Neural cell (in vitro differentiated cells): ENCODE results near the gene DOK4. TPM values are rescaled to one million over a fixed set of nuclear protein-coding genes. Genes with fewer than 3 reads are reported as not detected.

Experiments
- H2AFZ ChIP-seq: fragments of 200-600, 300-800 bp; sonication (generic), shearing (Covaris generic); 2 replicates; pipeline ENCODE4 v1.6.0; 2014; ENCODE audit warnings: low read depth, mild to moderate bottlenecking, antibody characterized with exemption, low read length, moderate library complexity
- H3F3A ChIP-seq: fragments of 200-600 bp; shearing (Covaris generic); 2 replicates; pipeline ENCODE4 v1.6.1; 2016; ENCODE audit warnings: mild to moderate bottlenecking, moderate library complexity, mixed read lengths, antibody characterized with exemption, low read length; ENCODE audit not compliant: insufficient read depth, poor library complexity, severe bottlenecking
- H3K27ac ChIP-seq: fragments of 200-600, 300-800 bp; sonication (generic), shearing (Covaris generic); 2 replicates; pipeline ENCODE4 v1.5.1; 2014; ENCODE audit warnings: mild to moderate bottlenecking, low read length, moderate library complexity
- H3K27me3 ChIP-seq: fragments of 300-800, 200-600 bp; sonication (generic), shearing (Covaris generic); 2 replicates; pipeline ENCODE4 v1.6.0; 2014; ENCODE audit warnings: mild to moderate bottlenecking, low read depth, low read length, moderate library complexity; ENCODE audit not compliant: insufficient read depth
- H3K36me3 ChIP-seq: fragments of 300-800, 200-600 bp; sonication (generic), shearing (Covaris generic); 2 replicates; pipeline ENCODE4 v1.5.1; 2014; ENCODE audit warnings: mild to moderate bottlenecking, antibody characterized with exemption, low read length, moderate library complexity; ENCODE audit not compliant: insufficient read depth
- H3K4me2 ChIP-seq: fragments of 300-800, 200-600 bp; sonication (generic), shearing (Covaris generic); 2 replicates; pipeline ENCODE4 v1.6.0; 2014; ENCODE audit warnings: mild to moderate bottlenecking, low read length
- H3K4me3 ChIP-seq: fragments of 300-800, 200-600 bp; sonication (generic), shearing (Covaris generic); 2 replicates; pipeline ENCODE4 v1.5.1; 2014; ENCODE audit warnings: mild to moderate bottlenecking, low read length, moderate library complexity
- H3K79me2 ChIP-seq: fragments of 200-600 bp; shearing (Covaris generic); replicated peaks from 2 replicates; pipeline ENCODE4 v1.6.0; 2014; ENCODE audit warnings: mild to moderate bottlenecking, low read length, moderate library complexity; ENCODE audit not compliant: insufficient read depth
- H3K9ac ChIP-seq: fragments of 300-800, 200-600 bp; sonication (generic), shearing (Covaris generic); 2 replicates; pipeline ENCODE4 v1.6.1; 2016; ENCODE audit warnings: mild to moderate bottlenecking, low read length, mixed read lengths
- H3K9me2 ChIP-seq: fragments of 200-600 bp; shearing (Covaris generic); 2 replicates; pipeline ENCODE4 v1.6.1; 2016; ENCODE audit warnings: mild to moderate bottlenecking, low read length, mixed read lengths; ENCODE audit not compliant: insufficient read depth
- H3K9me3 ChIP-seq: fragments of 200-600, 300-800 bp; sonication (generic), shearing (Covaris generic); 2 replicates; pipeline ENCODE4 v1.6.1; 2016; ENCODE audit warnings: mild to moderate bottlenecking, mixed run types, low read length, moderate library complexity, mixed read lengths
- H4K20me1 ChIP-seq: fragments of 200-600 bp; shearing (Covaris generic); 2 replicates; pipeline ENCODE4 v1.6.1; 2016; ENCODE audit warnings: mild to moderate bottlenecking, mixed run types; ENCODE audit not compliant: insufficient read depth
- CTCF ChIP-seq: fragments of 450-650 bp; IDR thresholded peaks from 2 replicates; pipeline ENCODE4 v1.5.1; 2014; ENCODE audit warnings: antibody characterized with exemption, mild to moderate bottlenecking, moderate library complexity; ENCODE audit not compliant: poor library complexity, severe bottlenecking
- EP300 ChIP-seq: fragments of 450-650 bp; conservative IDR thresholded peaks from 2 replicates; pipeline ENCODE4 v1.6.1; 2014; ENCODE audit warnings: antibody characterized with exemption, mild to moderate bottlenecking, moderate library complexity; ENCODE audit not compliant: poor library complexity, severe bottlenecking
- EZH2 ChIP-seq: fragments of 200-600, 300-800 bp; shearing (Covaris generic), sonication (generic); IDR thresholded peaks from 2 replicates; pipeline ENCODE4 v1.6.1; 2014; ENCODE audit warnings: antibody characterized with exemption, low read length, borderline replicate concordance, mild to moderate bottlenecking; ENCODE audit not compliant: insufficient read depth, poor library complexity, severe bottlenecking
- MXI1 ChIP-seq: fragments of 450-650 bp; conservative IDR thresholded peaks from 2 replicates; pipeline ENCODE4 v1.6.1; 2014; ENCODE audit warnings: antibody characterized with exemption, mild to moderate bottlenecking; ENCODE audit not compliant: poor library complexity, severe bottlenecking
- POLR2AphosphoS5 ChIP-seq: IDR thresholded peaks from 2 replicates; pipeline ENCODE4 v1.6.1; 2012
- RAD21 ChIP-seq: fragments of 450-650 bp; conservative IDR thresholded peaks from 2 replicates; pipeline ENCODE4 v1.6.1; 2014; ENCODE audit warnings: antibody characterized with exemption, mild to moderate bottlenecking, moderate library complexity
- SMC3 ChIP-seq: fragments of 450-650 bp; conservative IDR thresholded peaks from 2 replicates; pipeline ENCODE4 v1.6.1; 2014; ENCODE audit warnings: antibody characterized with exemption, mild to moderate bottlenecking, moderate library complexity; ENCODE audit not compliant: poor library complexity
- TAF1 ChIP-seq: IDR thresholded peaks from 2 replicates; pipeline ENCODE4 v1.6.1; 2012; ENCODE audit warnings: low read depth
- polyA plus RNA-seq: library from polyadenylated mRNA; depleted of rRNA; stranded (reverse); fragments of >200 nt; gene quantifications from 2 replicates; pipeline ENCODE4 v1.2.3, GENCODE V29; 2014
- TF ChIP-seq, protein P1 (sequence below): IDR thresholded peaks from 2 replicates; pipeline ENCODE4 v1.6.1; 2012; ENCODE audit warnings: borderline replicate concordance

DOK4 gene
- polyA plus RNA-seq, 1 donor from 2014 or later: 214 TPM

- Histone ChIP-seq H4K20me1 (no peaks in the 10 kb centered on the region), H3K9me2 (no peaks in the 10 kb centered on the region), H3F3A (no peaks in the 10 kb centered on the region), H3K27me3 (no peaks in the 10 kb centered on the region), H3K79me2 (no peaks in the 10 kb centered on the region), H3K4me2 (no peak overlapping the region), H2AFZ (no peak overlapping the region), H3K9me3 (no peaks in the 10 kb centered on the region), H3K36me3 (no peaks in the 10 kb centered on the region), H3K27ac (no peak overlapping the region), H3K4me3 (no peak overlapping the region), H3K9ac (no peak overlapping the region)
- TF ChIP-seq, protein P1, sequence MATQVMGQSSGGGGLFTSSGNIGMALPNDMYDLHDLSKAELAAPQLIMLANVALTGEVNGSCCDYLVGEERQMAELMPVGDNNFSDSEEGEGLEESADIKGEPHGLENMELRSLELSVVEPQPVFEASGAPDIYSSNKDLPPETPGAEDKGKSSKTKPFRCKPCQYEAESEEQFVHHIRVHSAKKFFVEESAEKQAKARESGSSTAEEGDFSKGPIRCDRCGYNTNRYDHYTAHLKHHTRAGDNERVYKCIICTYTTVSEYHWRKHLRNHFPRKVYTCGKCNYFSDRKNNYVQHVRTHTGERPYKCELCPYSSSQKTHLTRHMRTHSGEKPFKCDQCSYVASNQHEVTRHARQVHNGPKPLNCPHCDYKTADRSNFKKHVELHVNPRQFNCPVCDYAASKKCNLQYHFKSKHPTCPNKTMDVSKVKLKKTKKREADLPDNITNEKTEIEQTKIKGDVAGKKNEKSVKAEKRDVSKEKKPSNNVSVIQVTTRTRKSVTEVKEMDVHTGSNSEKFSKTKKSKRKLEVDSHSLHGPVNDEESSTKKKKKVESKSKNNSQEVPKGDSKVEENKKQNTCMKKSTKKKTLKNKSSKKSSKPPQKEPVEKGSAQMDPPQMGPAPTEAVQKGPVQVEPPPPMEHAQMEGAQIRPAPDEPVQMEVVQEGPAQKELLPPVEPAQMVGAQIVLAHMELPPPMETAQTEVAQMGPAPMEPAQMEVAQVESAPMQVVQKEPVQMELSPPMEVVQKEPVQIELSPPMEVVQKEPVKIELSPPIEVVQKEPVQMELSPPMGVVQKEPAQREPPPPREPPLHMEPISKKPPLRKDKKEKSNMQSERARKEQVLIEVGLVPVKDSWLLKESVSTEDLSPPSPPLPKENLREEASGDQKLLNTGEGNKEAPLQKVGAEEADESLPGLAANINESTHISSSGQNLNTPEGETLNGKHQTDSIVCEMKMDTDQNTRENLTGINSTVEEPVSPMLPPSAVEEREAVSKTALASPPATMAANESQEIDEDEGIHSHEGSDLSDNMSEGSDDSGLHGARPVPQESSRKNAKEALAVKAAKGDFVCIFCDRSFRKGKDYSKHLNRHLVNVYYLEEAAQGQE: no peak
- TF ChIP-seq EZH2 (no peak), POLR2AphosphoS5 (no peak), EP300 (no peak), RAD21 (no peak), CTCF (no peak), MXI1 (no peak), TAF1 (no peak), SMC3 (no peak)
Measured at GRCh38 chr16:57518922-57519321, 32.6 kb upstream of the DOK4 start.

DNA sequence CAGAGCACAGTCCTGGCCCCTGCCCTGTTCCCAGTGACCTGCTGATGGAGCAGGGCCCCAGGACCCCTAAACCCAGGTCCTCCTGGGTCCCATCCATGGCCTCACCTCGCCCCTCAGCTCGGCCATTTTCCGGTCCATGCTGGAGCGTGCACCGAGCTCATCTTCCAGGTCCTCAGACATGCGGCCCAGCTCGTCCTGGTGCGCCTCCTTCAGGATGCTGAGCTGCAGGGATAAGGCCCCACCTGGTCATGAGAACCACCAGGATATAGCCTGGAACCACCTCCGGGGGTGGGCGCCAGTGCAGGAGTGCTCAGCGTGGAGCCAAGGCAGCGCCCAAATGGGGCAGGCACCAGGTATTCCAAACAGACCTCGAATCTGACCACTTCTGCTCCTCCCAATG is 32.2 kb upstream of the DOK4 start:
- no peak overlapping the region for H3K4me2 ChIP-seq

More for the DNA sequence above, 32.2 kb upstream of the DOK4 start:
- H3K9me2 ChIP-seq: no peaks in the 10 kb centered on the region
- TF ChIP-seq RAD21 (no peak), EZH2 (no peak), MXI1 (no peak), TAF1 (no peak), POLR2AphosphoS5 (no peak), EP300 (no peak), SMC3 (no peak), CTCF (no peak)
- TF ChIP-seq, protein P1: no peak
- no peaks in the 10 kb centered on the region for H3K36me3 ChIP-seq
- no peaks in the 10 kb centered on the region for H3K9me3 ChIP-seq
- H3K79me2 ChIP-seq: no peaks in the 10 kb centered on the region
- no peak overlapping the region for H3K27ac ChIP-seq
- no peak overlapping the region for H3K9ac ChIP-seq
- no peaks in the 10 kb centered on the region for H3K27me3 ChIP-seq
- no peaks in the 10 kb centered on the region for H3F3A ChIP-seq
- no peak overlapping the region for H2AFZ ChIP-seq
- no peak overlapping the region for H3K4me3 ChIP-seq
- no peaks in the 10 kb centered on the region for H4K20me1 ChIP-seq
